ENCODE data around the gene RIN2. TPM values are rescaled to one million over a fixed set of nuclear protein-coding genes. Genes with fewer than 3 reads are reported as not detected.

The RIN2 gene
- total RNA-seq, 6 experiments from 2014 or later = 7.0 to 37.7 (median 13.8) TPM

DNA sequence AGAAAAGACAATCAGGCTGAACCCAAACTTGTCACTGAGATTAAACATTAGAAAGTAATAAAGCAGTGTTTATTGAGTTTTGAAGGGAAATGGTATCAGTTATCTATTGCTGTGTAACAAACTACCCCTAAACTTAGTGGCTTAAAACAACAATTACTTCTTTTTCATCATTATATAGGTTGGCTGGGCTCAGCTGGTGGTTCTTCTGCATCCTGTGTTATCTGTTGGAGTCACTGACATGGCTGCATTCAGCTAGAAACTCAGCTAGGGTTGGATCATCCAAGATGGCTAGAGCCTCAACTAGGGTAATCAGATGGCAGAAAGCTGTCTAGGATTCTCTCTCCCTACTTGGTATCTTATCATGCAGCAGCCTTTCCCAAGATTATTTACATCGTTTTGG lies 12.5 kb upstream of the RIN2 start:
- H3K9me3 ChIP-seq = no peaks in the 10 kb centered on the region
- WGBS (ENCODE audit: insufficient coverage, low coverage, low lambda C conversion rate, missing lambda C conversion rate) = 9% methylated on average over 1 of the region's 1 CpG
- TF ChIP-seq, protein P1, sequence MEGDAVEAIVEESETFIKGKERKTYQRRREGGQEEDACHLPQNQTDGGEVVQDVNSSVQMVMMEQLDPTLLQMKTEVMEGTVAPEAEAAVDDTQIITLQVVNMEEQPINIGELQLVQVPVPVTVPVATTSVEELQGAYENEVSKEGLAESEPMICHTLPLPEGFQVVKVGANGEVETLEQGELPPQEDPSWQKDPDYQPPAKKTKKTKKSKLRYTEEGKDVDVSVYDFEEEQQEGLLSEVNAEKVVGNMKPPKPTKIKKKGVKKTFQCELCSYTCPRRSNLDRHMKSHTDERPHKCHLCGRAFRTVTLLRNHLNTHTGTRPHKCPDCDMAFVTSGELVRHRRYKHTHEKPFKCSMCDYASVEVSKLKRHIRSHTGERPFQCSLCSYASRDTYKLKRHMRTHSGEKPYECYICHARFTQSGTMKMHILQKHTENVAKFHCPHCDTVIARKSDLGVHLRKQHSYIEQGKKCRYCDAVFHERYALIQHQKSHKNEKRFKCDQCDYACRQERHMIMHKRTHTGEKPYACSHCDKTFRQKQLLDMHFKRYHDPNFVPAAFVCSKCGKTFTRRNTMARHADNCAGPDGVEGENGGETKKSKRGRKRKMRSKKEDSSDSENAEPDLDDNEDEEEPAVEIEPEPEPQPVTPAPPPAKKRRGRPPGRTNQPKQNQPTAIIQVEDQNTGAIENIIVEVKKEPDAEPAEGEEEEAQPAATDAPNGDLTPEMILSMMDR (IDR thresholded peaks at IDR 0.05) = no peak
- no peak for TF ChIP-seq POLR2A (IDR thresholded peaks at IDR 0.05)
- H3K4me1 ChIP-seq = no peaks in the 10 kb centered on the region
- no peak for ATAC-seq
- no peak overlapping the region for H3K27ac ChIP-seq
- H3K4me3 ChIP-seq = no peak overlapping the region
- no peak for DNase-seq
- H3K36me3 ChIP-seq = no peaks in the 10 kb centered on the region
- H3K27me3 ChIP-seq = no peaks in the 10 kb centered on the region
- intact Hi-C loops (cut with DNase I) = no loop called here

DNA sequence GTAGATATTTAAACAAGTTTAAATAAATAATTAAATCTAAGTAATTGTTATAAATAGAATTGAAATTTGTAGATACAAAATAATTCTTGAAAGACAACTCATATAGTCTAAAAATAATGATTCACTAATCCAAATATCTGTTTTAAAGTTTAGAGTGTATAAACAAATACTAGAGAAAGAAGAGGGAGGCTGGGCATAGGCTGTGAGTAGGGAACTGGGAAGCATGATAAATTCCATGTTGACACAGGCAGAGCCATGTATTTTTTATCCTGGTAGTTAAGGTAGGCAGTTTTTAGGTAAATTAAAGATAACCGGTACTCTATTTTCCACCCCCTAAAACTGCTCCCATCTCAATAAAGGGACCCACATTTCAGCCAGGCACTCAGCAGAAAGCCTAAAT lies 11.7 kb upstream of the RIN2 start:
- 100% methylated on average over 1 of the region's 1 CpG for WGBS (ENCODE audit: insufficient coverage, low coverage, low lambda C conversion rate, missing lambda C conversion rate)
- intact Hi-C loops (cut with DNase I) = no loop called here

DNA sequence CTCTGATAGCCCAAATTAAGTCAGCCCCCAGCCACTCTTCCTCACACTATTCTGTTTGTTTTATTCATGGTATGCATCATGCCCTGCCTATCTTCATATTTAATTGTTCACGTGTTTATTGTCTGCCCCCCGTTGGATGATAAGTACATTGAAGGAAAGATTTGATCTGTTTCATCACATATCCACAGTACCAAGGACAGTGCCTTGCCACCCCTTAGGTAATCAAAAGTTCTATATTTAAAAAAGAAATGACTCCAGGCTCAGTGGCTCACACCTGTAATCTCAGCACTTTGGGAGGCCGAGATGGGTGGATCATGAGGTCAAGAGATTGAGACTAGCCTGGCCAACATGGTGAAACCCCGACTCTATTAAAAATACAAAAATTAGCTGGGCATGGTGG lies 10.2 kb upstream of the RIN2 start:
- no peak overlapping the region for H3K27ac ChIP-seq
- no peak overlapping the region for H3K4me3 ChIP-seq
- no peak for DNase-seq
- no peaks in the 10 kb centered on the region for H3K9me3 ChIP-seq
- intact Hi-C loops (cut with DNase I) = no loop called here
- no peak for TF ChIP-seq POLR2A (IDR thresholded peaks at IDR 0.05)
- TF ChIP-seq, protein P1 (IDR thresholded peaks at IDR 0.05) = no peak
- H3K4me1 ChIP-seq = no peaks in the 10 kb centered on the region
- H3K27me3 ChIP-seq = no peaks in the 10 kb centered on the region
- no peak for ATAC-seq
- no peaks in the 10 kb centered on the region for H3K36me3 ChIP-seq
- WGBS (ENCODE audit: insufficient coverage, low coverage, low lambda C conversion rate, missing lambda C conversion rate) = 75% methylated on average over 4 of the region's 4 CpGs

More for the DNA sequence above, 11.7 kb upstream of the RIN2 start:
- no peaks in the 10 kb centered on the region for H3K9me3 ChIP-seq
- no peak for ATAC-seq
- no peak overlapping the region for H3K27ac ChIP-seq
- no peaks in the 10 kb centered on the region for H3K27me3 ChIP-seq
- H3K36me3 ChIP-seq = no peaks in the 10 kb centered on the region
- DNase-seq = no peak
- no peak for TF ChIP-seq POLR2A (IDR thresholded peaks at IDR 0.05)
- TF ChIP-seq, protein P1 (IDR thresholded peaks at IDR 0.05) = no peak
- no peaks in the 10 kb centered on the region for H3K4me1 ChIP-seq
- H3K4me3 ChIP-seq = no peak overlapping the region

DNA sequence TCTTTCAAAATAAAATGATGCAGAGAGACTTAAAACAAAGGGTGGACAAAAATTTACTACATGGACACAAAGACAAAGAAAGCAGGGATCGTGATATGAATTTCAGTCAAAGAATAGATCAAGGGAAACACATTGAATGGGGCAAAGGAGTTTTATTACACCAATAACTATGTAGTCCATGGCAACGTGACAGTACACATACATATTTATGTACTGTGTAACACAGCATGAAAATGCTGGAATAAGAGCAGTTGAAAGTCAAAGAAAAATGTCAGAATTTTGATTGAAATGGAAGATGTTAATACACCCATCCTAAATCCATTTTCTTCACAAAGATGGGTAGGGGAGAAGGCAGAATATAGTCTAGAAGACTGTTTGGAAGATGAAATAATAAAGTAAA lies 9.4 kb upstream of the RIN2 start:
- H3K9me3 ChIP-seq = no peaks in the 10 kb centered on the region
- no peaks in the 10 kb centered on the region for H3K4me1 ChIP-seq
- no peak overlapping the region for H3K27ac ChIP-seq
- DNase-seq = no peak
- H3K36me3 ChIP-seq = no peaks in the 10 kb centered on the region
- no peak overlapping the region for H3K4me3 ChIP-seq
- 65% methylated on average over 2 of the region's 2 CpGs for whole genome bisulfite sequencing (ENCODE audit: insufficient coverage, low coverage, low lambda C conversion rate, missing lambda C conversion rate)
- H3K27me3 ChIP-seq = no peaks in the 10 kb centered on the region
- no peak for ATAC-seq
- TF ChIP-seq POLR2A (IDR thresholded peaks at IDR 0.05) = no peak
- TF ChIP-seq, protein P1 (IDR thresholded peaks at IDR 0.05) = no peak
- intact Hi-C loops (cut with DNase I) = no loop called here

DNA sequence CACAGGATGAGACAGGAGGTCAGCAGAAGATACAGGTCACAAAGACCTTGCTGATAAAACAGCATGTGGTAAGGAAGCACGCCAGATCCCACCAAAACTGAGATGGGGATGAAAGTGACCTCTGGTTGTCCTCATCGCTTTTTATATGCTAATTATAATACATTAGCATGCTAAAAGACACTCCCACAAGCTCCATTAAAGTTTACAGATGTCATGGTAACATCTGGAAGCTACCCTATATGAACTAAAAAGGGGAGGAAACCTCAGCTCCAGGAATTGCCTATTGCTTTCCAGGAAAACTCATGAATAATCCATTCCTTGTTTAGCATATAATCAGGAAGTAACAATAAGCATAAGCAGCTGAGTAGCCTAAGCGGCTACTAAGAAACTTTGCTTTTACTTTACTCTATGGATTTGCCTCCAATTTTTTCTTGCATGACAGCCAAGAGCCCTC lies 8.4 kb upstream of the RIN2 start:
- H3K4me1 ChIP-seq = no peaks in the 10 kb centered on the region
- H3K4me3 ChIP-seq = no peak overlapping the region
- DNase-seq (no peak), ATAC-seq (no peak)
- no peaks in the 10 kb centered on the region for H3K9me3 ChIP-seq
- intact Hi-C loops (cut with DNase I) = no loop called here
- no peaks in the 10 kb centered on the region for H3K27me3 ChIP-seq
- H3K27ac ChIP-seq = no peak overlapping the region
- H3K36me3 ChIP-seq = no peaks in the 10 kb centered on the region
- WGBS (ENCODE audit: insufficient coverage, low coverage, low lambda C conversion rate, missing lambda C conversion rate) = 42% methylated on average over 3 of the region's 3 CpGs
- TF ChIP-seq, protein P1 (IDR thresholded peaks at IDR 0.05) = no peak
- no peak for TF ChIP-seq POLR2A (IDR thresholded peaks at IDR 0.05)

Measured in right lobe of liver (tissue), 6 donors.